Neural cell (in vitro differentiated cells): Measurements from ENCODE around the gene MAN1B1. TPM values are rescaled to one million over a fixed set of nuclear protein-coding genes. Genes with fewer than 3 reads are reported as not detected.
A peak's percentile ranks its signal among the peaks of the same experiment; 100 is the strongest.

Source experiments
- H2AFZ ChIP-seq: fragments of 200-600, 300-800 bp; sonication (generic), shearing (Covaris generic); 2 replicates; pipeline ENCODE4 v1.6.0; 2014; ENCODE audit warnings: low read depth, mild to moderate bottlenecking, antibody characterized with exemption, low read length, moderate library complexity
- H3F3A ChIP-seq: fragments of 200-600 bp; shearing (Covaris generic); 2 replicates; pipeline ENCODE4 v1.6.1; 2016; ENCODE audit warnings: mild to moderate bottlenecking, moderate library complexity, mixed read lengths, antibody characterized with exemption, low read length; ENCODE audit not compliant: insufficient read depth, poor library complexity, severe bottlenecking
- H3K27ac ChIP-seq: fragments of 200-600, 300-800 bp; sonication (generic), shearing (Covaris generic); 2 replicates; pipeline ENCODE4 v1.5.1; 2014; ENCODE audit warnings: mild to moderate bottlenecking, low read length, moderate library complexity
- H3K27me3 ChIP-seq: fragments of 300-800, 200-600 bp; sonication (generic), shearing (Covaris generic); 2 replicates; pipeline ENCODE4 v1.6.0; 2014; ENCODE audit warnings: mild to moderate bottlenecking, low read depth, low read length, moderate library complexity; ENCODE audit not compliant: insufficient read depth
- H3K36me3 ChIP-seq: fragments of 300-800, 200-600 bp; sonication (generic), shearing (Covaris generic); 2 replicates; pipeline ENCODE4 v1.5.1; 2014; ENCODE audit warnings: mild to moderate bottlenecking, antibody characterized with exemption, low read length, moderate library complexity; ENCODE audit not compliant: insufficient read depth
- H3K4me2 ChIP-seq: fragments of 300-800, 200-600 bp; sonication (generic), shearing (Covaris generic); 2 replicates; pipeline ENCODE4 v1.6.0; 2014; ENCODE audit warnings: mild to moderate bottlenecking, low read length
- H3K4me3 ChIP-seq: fragments of 300-800, 200-600 bp; sonication (generic), shearing (Covaris generic); 2 replicates; pipeline ENCODE4 v1.5.1; 2014; ENCODE audit warnings: mild to moderate bottlenecking, low read length, moderate library complexity
- H3K79me2 ChIP-seq: fragments of 200-600 bp; shearing (Covaris generic); replicated peaks from 2 replicates; pipeline ENCODE4 v1.6.0; 2014; ENCODE audit warnings: mild to moderate bottlenecking, low read length, moderate library complexity; ENCODE audit not compliant: insufficient read depth
- H3K9ac ChIP-seq: fragments of 300-800, 200-600 bp; sonication (generic), shearing (Covaris generic); 2 replicates; pipeline ENCODE4 v1.6.1; 2016; ENCODE audit warnings: mild to moderate bottlenecking, low read length, mixed read lengths
- H3K9me2 ChIP-seq: fragments of 200-600 bp; shearing (Covaris generic); 2 replicates; pipeline ENCODE4 v1.6.1; 2016; ENCODE audit warnings: mild to moderate bottlenecking, low read length, mixed read lengths; ENCODE audit not compliant: insufficient read depth
- H3K9me3 ChIP-seq: fragments of 200-600, 300-800 bp; sonication (generic), shearing (Covaris generic); 2 replicates; pipeline ENCODE4 v1.6.1; 2016; ENCODE audit warnings: mild to moderate bottlenecking, mixed run types, low read length, moderate library complexity, mixed read lengths
- H4K20me1 ChIP-seq: fragments of 200-600 bp; shearing (Covaris generic); 2 replicates; pipeline ENCODE4 v1.6.1; 2016; ENCODE audit warnings: mild to moderate bottlenecking, mixed run types; ENCODE audit not compliant: insufficient read depth
- CTCF ChIP-seq: fragments of 450-650 bp; IDR thresholded peaks from 2 replicates; pipeline ENCODE4 v1.5.1; 2014; ENCODE audit warnings: antibody characterized with exemption, mild to moderate bottlenecking, moderate library complexity; ENCODE audit not compliant: poor library complexity, severe bottlenecking
- EP300 ChIP-seq: fragments of 450-650 bp; conservative IDR thresholded peaks from 2 replicates; pipeline ENCODE4 v1.6.1; 2014; ENCODE audit warnings: antibody characterized with exemption, mild to moderate bottlenecking, moderate library complexity; ENCODE audit not compliant: poor library complexity, severe bottlenecking
- EZH2 ChIP-seq: fragments of 200-600, 300-800 bp; shearing (Covaris generic), sonication (generic); IDR thresholded peaks from 2 replicates; pipeline ENCODE4 v1.6.1; 2014; ENCODE audit warnings: antibody characterized with exemption, low read length, borderline replicate concordance, mild to moderate bottlenecking; ENCODE audit not compliant: insufficient read depth, poor library complexity, severe bottlenecking
- MXI1 ChIP-seq: fragments of 450-650 bp; conservative IDR thresholded peaks from 2 replicates; pipeline ENCODE4 v1.6.1; 2014; ENCODE audit warnings: antibody characterized with exemption, mild to moderate bottlenecking; ENCODE audit not compliant: poor library complexity, severe bottlenecking
- POLR2AphosphoS5 ChIP-seq: IDR thresholded peaks from 2 replicates; pipeline ENCODE4 v1.6.1; 2012
- RAD21 ChIP-seq: fragments of 450-650 bp; conservative IDR thresholded peaks from 2 replicates; pipeline ENCODE4 v1.6.1; 2014; ENCODE audit warnings: antibody characterized with exemption, mild to moderate bottlenecking, moderate library complexity
- REST ChIP-seq: IDR thresholded peaks from 2 replicates; pipeline ENCODE4 v1.6.1; 2012; ENCODE audit warnings: borderline replicate concordance
- SMC3 ChIP-seq: fragments of 450-650 bp; conservative IDR thresholded peaks from 2 replicates; pipeline ENCODE4 v1.6.1; 2014; ENCODE audit warnings: antibody characterized with exemption, mild to moderate bottlenecking, moderate library complexity; ENCODE audit not compliant: poor library complexity
- TAF1 ChIP-seq: IDR thresholded peaks from 2 replicates; pipeline ENCODE4 v1.6.1; 2012; ENCODE audit warnings: low read depth
- polyA plus RNA-seq: library from polyadenylated mRNA; depleted of rRNA; stranded (reverse); fragments of >200 nt; gene quantifications from 2 replicates; pipeline ENCODE4 v1.2.3, GENCODE V29; 2014

Gene MAN1B1
- polyA plus RNA-seq, 1 donor from 2014 or later = 72.0 TPM

DNA sequence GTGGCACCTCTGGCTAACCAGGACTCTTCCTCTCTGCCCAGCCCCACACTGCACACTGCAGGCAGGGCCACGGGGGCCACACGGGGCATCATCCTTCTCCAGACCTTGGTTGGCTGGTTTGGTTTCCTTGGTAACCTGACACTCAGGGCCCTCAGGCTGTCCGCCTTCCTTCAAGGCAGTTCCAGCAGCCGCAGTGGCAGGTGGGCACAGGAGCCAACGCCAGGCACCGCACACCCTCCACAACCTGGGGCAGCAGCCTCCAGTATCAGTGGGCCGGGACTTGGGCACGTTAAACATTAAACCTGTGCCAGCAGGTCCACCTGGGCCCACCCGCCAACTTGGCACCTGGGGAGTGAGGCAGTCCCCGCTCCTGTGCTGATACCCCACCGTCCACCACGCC is 42.7 kb upstream of the MAN1B1 start:
- Histone ChIP-seq H3K27ac (no peak overlapping the region), H2AFZ (no peak overlapping the region), H3K9ac (peak overlapping the region; percentile 93), H3K36me3 (no peaks in the 10 kb centered on the region), H3K4me2 (no peak overlapping the region), H3K4me3 (peak overlapping the region; percentile 98), H3F3A (no peaks in the 10 kb centered on the region), H4K20me1 (peaks cover 13% of the 10 kb centered on the region), H3K27me3 (peaks cover 15% of the 10 kb centered on the region), H3K9me3 (no peaks in the 10 kb centered on the region), H3K79me2 (peaks cover 20% of the 10 kb centered on the region), H3K9me2 (no peaks in the 10 kb centered on the region)
- TF ChIP-seq CTCF = no peak
- TF ChIP-seq EZH2 = no peak
- no peak for TF ChIP-seq POLR2AphosphoS5

DNA sequence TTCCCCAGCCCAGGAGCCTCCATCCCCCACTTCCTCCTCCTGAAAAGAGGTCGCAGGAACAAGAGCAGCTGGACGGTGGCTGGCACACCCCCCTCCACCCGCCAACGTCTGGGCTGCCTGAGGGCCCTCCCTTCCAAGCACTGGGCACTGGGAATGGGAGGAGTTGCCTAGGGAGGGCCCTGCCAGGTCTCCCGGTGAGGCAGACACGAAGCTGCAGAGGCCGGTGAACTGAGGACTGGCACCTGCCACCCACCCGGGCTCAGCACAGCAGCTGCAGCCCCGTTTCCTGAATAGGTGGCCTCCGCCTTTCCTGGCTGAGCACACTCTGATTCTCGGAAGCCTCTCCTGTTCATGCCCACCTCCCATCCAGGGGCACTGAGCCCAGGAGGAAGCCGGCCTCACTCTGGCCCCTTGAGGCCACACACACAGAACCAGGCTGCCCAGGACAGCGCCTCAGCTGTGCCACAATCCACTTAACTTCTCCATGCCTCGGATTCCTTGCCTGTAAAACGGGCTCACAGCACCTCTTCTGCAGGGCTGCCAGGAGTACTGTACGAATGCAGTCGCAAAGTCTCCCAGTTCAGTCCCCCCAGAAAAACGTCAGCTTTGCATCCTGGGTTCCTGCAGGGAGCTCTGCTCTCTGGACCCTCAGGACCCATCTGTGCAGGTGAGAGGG is 42.1 kb upstream of the MAN1B1 start:
- Histone ChIP-seq H3K4me2 (peak overlapping the region; percentile 94), H2AFZ (no peak overlapping the region), H4K20me1 (peaks cover 13% of the 10 kb centered on the region), H3K9me3 (no peaks in the 10 kb centered on the region), H3K27me3 (peaks cover 21% of the 10 kb centered on the region), H3K27ac (no peak overlapping the region), H3K9me2 (no peaks in the 10 kb centered on the region), H3K4me3 (peak overlapping the region; percentile 98), H3K36me3 (no peaks in the 10 kb centered on the region), H3K9ac (peak overlapping the region; percentile 93), H3K79me2 (peaks cover 20% of the 10 kb centered on the region), H3F3A (no peaks in the 10 kb centered on the region)
- TF ChIP-seq SMC3 (no peak), REST (no peak), EP300 (no peak), EZH2 (no peak), MXI1 (no peak), RAD21 (no peak), CTCF (no peak), POLR2AphosphoS5 (no peak), TAF1 (no peak)
